GM21367 (cell line): ENCODE measurements around the gene CDK3.

Experiments
- ATAC-seq: cut with Tn5 transposase; IDR thresholded peaks from one replicate; pipeline ENCODE4 v1.9.1; 2021; ENCODE audit not compliant: unreplicated experiment

The CDK3 gene

GRCh38 chr17:75987041-75987440, 13.6 kb upstream of the CDK3 start:
- no peak for ATAC-seq

- no peak for ATAC-seq
Measured at GRCh38 chr17:75991396-75991795, 9.3 kb upstream of the CDK3 start.

- no peak for ATAC-seq
Measured at GRCh38 chr17:75994802-75995370, 5.8 kb upstream of the CDK3 start.

GRCh38 chr17:75995385-75995925, 5.2 kb upstream of the CDK3 start:
- no peak for ATAC-seq

- ATAC-seq = no peak
Measured at GRCh38 chr17:75996665-75997590, 3.7 kb upstream of the CDK3 start.

GRCh38 chr17:75998327-75998795, 2.3 kb upstream of the CDK3 start:
- ATAC-seq = no peak

GRCh38 chr17:76000016-76000754, 470 bp upstream of the CDK3 start:
- ATAC-seq = no peak

GRCh38 chr17:76002100-76002499, 1.4 kb downstream of the CDK3 start:
- ATAC-seq = no peak

GRCh38 chr17:76003915-76004314, 3.3 kb downstream of the CDK3 start:
- ATAC-seq = no peak

- no peak for ATAC-seq
Measured at GRCh38 chr17:76004750-76005262, 4.2 kb downstream of the CDK3 start.

GRCh38 chr17:76005263-76006149, 4.9 kb downstream of the CDK3 start:
- no peak for ATAC-seq

GRCh38 chr17:76007131-76007849, 6.6 kb downstream of the CDK3 start:
- no peak for ATAC-seq

- no peak for ATAC-seq
Measured at GRCh38 chr17:76007850-76008165, 7.2 kb downstream of the CDK3 start.

GRCh38 chr17:76008208-76008607, 7.6 kb downstream of the CDK3 start:
- no peak for ATAC-seq

- ATAC-seq = no peak
Measured at GRCh38 chr17:76008630-76009425, 8.2 kb downstream of the CDK3 start.

- no peak for ATAC-seq
Measured at GRCh38 chr17:76009447-76009846, 8.8 kb downstream of the CDK3 start.

- ATAC-seq = no peak
Measured at GRCh38 chr17:76009969-76010661, 9.5 kb downstream of the CDK3 start.

- ATAC-seq = no peak
Measured at GRCh38 chr17:76011951-76012350, 11.3 kb downstream of the CDK3 start.
